NCI-H2081 treated with DMSO at 0.1 percent for 48 hours (cell line): Measurements from ENCODE around the gene MAGEA11.
"Not testable (repeated sequence)": the region's sequence is repeated elsewhere in the genome, so short reads cannot be mapped to it uniquely, and the experiment has no call there.

Experiments
- DNase-seq: peaks from one replicate; lab custom pipeline; 2025; lab: John Stamatoyannopoulos, UW

MAGEA11 gene, protein sequence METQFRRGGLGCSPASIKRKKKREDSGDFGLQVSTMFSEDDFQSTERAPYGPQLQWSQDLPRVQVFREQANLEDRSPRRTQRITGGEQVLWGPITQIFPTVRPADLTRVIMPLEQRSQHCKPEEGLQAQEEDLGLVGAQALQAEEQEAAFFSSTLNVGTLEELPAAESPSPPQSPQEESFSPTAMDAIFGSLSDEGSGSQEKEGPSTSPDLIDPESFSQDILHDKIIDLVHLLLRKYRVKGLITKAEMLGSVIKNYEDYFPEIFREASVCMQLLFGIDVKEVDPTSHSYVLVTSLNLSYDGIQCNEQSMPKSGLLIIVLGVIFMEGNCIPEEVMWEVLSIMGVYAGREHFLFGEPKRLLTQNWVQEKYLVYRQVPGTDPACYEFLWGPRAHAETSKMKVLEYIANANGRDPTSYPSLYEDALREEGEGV

DNA sequence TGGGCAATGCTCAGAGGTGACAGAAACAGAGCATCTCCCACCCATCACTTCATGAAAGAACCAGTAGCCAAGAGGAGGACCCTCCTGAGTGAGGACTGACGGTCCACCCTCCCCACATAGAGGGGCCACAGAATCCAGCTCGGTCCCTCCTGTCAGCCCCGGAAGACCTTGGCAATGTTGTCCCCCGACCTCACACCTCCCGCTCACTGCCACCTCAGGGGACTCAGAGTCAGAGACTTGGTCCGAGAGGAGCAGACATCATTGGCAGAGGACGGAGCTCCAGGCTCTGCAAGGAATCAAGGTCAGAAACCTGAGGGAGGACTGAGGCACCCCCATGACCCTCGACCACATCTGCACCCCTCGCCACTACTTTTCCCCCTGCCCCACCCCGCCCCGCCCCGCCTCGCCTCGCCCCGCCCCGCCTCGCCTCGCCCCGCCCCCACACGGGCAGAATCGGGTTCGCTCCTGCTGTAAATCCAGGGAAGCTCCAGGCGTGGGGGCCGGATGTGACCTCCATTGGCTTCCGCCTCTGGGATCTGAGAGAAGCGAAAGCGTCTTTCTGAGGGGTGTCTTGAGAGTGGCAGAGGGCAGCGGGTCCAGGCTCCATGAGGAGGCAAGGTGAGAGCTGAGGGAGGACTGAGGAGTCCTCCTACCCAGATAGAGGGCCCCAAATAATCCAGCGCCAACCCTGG is at the start of gene MAGEA11:
TSS of gene MAGEA11 (plus strand) at position 516 of the 692 bp plus-strand sequence. CDS start 1,100 bp downstream, outside the sequence.
- DNase-seq = no peak

DNA sequence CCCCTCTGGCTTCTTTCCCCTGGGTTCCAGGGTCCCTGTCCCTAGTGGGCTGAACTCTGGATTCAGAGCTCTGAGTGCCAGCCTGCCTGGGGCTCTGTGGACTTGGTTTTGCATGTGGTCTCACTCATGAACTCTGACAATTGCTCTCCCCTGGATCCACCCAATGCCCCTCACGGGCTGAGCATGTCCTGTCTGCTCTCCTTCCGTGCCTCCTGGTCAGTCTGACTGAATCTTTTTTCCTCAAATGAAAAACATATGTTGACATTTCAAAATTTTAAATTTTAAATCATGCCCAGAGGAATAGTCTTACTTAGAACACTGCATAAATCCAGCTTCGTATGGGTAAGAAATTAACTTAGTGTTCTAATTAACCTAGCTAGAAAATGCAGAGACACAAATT is 36.8 kb upstream of the MAGEA11 start:
- not testable (repeated sequence) for DNase-seq

DNA sequence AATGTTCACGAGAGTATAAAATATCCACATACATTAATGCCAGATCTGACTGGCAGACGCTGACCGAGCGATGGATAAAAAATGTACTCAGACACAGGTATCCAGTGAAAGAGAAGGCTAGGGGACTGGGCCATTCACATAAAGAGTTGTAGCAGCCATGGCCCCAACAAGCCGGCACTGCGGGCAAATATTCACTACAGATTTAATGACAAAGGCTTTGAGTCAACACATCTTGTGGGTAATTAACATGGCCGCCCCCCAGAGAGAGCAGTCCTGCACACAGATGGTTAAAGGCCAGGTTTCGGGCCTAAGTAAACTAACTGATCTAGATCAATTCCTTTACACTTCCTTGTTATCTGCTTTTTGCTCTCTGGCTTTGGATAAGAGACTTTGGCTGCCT is 36.3 kb upstream of the MAGEA11 start:
- not testable (repeated sequence) for DNase-seq

DNA sequence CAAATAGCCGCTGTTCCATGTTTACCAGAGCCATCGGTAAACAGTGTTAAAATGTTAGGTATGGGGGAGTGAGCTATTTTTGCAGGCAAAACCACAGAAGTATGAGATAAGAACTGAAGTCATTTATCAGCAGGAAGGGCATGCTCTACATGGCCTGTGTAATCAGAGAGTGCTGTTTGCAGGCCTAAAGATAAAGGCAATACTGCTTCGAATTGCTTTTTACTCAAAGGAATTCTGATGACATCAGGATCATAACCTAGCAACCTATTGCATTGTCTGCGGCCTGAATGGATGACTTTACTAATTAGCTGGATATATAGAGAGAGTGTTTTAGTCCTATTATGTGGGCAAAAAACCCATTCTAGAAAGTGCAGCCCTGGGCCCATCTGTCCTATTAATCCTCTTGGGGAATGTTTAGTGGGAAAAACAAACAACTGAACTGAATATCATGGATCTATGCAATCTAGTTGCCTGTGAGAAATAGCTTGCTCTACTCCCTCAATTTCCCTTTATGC is 32.6 kb upstream of the MAGEA11 start:
- DNase-seq = not testable (repeated sequence)

DNA sequence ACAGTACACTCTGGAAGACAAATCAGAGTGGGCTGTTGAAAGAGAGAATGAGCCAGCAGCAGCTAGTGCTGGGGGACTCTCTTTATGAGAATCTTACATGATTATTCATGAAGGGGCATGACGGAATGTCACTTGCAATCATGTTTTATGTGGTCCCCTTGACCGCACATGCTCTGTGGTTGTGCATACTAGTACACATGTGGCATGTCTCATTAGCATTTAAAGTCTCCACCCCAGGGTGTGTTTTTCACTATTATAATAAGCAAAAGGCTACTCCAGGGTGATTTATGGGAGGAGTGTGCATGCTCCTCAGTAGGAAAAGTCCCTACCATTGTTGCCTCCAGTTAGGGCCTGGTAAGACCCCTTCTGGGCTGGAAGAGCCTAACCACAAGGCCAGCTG is 30.7 kb upstream of the MAGEA11 start:
- DNase-seq = no peak

DNA sequence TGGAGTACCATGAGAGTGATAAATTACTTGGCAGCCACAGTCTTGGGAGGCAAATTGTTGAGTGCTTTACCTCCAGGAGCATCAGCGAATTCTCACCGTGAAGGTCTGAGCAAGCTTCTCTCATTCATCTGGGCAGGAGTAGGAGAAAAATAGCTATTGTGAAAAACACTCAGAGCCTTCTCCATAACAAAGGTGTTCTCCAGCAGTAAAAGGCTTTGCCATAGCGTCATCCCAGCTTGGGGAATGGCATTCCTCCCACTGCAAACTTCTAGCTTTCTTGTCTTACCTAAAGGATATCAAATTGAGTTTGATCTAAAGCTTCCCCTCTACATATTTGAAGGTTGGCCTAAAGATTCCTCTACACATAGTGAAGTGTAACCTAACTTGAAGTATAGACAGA is 29.8 kb upstream of the MAGEA11 start:
- DNase-seq = no peak

DNA sequence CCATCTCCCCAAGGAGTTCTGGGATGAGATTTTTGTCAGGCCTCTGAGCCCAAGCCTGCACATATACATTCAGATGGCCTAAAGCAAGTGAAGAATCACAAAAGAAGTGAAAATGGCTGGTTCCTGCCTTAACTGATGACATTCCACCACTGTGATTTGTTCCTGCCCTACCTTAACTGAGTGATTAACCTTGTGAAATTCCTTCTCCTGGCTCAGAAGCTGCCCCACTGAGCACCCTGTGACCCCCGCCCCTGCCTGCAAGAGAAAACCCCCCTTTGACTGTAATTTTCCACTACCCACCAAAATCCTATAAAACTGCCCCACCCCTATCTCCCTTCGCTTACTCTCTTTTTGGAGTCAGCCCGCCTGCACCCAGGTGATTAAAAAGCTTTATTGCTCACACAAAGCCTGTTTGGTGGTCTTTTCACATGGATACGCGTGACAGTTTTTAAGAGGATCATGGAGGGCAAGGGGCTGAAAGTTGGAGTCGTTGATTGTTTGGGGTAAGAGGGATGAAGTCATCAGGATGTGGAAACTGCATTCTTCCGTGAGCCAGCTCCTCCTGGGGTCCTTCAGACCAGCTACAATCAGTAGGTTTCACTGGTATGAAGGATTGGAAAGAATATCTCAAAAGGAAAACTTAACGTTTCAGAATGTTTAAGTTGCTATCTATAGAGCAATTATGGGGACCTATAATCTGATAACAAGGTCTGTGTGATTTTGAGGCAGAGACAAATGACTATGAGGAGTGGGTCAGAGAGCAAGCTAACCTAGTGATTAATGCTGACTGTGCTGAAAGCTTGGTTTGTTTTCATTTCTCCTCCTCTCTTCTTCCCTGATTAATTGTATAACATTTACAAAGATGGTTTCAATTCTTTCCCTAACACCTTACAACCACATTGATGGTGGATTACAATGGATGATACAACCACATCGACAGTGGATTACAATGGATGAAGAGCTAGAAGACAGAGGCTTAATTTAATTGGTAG is 28.6 kb upstream of the MAGEA11 start:
- DNase-seq = no peak

DNA sequence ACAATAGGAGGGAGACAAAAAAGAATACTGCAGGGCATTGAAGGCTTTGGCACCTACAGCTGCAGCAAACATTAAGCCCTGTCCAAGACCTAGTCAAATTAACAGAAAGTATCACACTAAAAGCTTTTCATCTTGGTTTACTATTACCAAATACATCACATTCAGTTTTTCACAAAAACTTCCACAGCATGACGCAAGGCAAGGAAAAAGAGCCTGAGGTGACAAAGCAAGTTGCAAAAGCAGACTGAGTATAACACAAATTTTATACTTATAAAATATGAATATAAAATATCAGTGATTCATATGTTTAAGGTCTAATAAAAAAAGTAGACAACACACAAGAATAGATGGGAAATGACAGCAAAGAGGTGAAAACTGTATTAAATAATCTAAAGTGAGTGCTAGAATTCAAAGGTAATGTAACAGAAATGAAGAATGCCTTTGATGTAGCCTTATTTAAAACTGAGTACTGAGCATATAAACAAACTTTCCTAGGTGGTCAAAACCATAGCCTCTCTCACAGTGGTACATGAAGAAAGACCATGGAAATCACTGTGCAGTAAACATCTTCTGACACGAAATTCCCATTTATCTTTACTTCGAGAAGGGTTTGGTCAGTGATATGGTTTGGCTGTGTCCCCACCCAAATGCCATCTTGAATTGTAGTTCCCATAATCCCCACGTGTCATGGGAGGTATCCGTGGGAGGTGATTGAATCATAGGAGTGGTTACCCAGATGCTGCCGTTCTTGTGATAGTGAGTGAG is 27.7 kb upstream of the MAGEA11 start:
- no peak for DNase-seq

DNA sequence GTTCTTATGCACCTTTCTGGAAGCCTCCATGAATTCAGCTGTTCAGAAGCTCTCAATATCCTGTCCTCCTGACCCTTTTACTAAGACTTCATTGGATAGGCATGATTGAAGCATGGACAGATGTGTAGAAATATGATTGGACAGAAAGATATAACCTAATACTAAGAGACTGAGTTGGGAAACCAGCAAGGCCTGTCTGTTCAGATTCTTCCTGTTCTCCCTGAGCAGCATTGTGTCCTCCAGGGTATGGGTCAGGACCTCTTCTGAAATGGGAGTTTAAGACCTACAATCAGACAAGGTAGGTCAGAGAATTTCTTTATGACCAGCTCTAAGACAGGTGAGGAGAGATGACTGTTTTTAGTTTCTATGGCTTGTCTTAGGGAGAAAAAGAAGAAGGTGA is 23.9 kb upstream of the MAGEA11 start:
- no peak for DNase-seq

DNA sequence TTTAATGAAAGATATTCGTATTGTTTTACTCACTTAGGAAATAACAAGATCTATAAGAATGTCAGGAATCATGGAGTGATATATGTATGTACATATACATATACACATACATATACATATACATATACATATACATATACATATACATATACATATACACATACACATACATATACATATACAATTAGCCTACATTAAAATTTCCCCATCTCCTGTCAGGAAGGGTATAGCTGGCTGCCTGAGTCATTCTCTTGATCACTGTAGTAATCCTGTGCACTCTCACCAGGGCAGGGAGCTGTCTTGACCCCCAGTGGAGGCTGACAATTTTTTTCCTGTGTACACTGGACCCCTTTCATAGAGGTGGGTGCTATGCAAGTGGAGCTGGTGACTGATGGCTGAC is 23.3 kb upstream of the MAGEA11 start:
- DNase-seq = no peak

DNA sequence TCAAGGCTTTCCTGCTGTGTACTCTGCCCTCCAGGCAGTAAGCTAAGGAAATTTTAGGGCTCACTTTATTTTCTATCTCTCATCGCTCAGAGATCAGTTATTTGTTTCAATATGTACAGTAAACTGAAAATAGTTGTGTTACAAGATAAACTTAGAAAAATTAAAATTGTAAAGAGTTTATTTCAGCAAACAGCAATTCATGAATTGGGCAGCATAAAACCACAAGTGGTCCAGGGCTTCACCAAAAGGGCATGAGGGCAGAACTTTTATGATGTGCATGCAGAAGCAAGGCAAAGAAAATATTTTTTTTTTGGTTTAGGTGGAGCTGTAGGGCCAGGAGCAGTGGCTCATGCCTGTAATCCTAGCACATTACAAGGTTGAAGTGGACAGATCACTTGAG is 20.1 kb upstream of the MAGEA11 start:
- no peak for DNase-seq

DNA sequence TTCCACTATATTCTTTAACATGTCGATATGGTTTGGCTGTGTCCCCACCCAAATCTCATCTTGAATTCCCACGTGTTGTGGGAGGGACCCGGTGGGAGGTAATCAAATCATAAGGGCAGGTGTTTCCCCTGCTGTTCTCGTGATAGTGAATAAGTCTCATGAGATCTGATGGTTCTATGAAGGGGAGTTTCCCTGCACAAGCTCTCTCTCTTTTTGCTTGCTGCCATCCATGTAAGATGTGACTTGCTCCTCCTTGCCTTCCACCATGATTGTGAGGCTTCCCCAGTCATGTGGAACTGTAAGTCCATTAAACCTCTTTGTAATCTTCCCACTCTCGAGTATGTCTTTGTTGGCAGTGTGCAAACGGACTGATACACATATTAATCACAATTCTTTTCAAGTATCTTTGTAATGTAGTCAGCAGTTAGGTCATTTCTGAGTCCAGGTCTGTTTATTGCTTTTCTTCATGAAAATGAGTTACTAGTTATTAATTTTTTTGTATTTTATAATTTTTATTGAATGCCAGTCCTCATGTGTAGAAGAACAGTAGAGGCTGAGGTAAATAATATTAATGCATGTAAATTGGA is 19.1 kb upstream of the MAGEA11 start:
- not testable (repeated sequence) for DNase-seq

DNA sequence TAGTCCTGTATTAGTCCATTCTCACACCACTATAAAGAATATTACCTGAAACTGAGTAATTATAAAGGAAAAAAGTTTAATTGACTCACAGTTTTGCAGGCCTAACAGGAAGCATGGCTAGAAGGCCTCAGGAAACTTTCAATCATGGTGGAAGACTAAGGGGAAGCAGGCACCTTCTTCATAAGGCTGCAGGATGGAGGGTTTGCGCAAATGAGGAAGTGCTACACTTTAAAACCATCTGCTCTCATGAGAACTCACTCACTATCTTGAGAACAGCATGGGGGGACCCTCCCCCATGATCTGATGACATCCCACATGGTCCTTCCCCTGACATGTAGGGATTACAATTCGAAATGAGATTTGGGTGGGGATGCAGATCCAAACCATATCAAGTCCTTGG is 12.1 kb upstream of the MAGEA11 start:
- DNase-seq = no peak

DNA sequence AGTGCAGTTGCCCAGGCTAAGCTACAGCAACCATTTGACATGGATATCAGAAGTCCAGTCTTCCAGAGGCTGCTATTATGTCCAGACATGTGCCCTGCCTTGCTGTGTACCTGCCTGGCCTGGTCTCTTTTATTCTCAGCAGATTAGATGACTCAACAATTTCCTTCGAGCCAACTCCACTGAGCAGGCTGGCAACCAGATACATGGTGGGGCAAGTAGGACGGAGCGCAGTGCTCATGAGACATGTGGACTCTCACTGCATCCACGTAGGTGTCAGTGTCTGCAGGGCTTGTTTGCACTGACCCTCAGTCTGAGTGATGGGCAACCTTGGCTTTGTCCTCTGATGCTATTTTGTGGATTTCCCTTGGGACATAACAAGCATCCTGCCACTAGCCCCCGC is 7.2 kb upstream of the MAGEA11 start:
- no peak for DNase-seq

DNA sequence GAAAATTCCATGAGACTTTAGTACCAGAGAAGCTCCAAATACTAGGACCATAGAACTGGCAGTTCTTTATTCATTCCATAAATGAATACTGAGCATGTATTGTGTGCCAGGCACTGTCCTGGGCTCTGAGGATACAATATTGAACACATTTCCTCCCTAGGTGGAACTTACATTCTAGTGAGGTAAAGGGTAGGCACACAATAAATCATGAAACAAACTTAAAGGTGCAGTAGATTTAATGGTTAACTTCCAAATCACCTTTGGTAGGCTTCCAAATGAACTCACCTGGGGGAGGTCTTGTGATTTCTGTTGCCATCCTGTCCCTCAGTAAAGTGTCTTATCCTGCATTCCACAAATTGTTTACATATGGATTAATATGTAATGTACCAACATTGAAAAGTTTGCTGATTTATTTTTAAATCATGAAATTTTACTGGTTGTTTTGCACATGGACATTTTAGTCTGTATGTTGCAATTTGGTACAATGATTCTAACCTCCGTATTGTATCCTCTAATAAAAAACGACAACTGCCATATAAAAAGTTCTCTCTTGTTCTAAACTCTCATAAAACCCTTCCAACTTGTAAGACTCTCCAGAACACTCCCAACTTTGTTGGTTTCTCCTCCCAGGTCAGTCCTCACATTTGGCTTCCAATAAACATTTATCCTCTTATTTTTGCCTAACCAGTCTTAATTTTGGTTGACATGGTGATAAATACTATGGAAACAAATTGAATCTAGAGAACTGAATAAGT is 4.5 kb upstream of the MAGEA11 start:
- DNase-seq = no peak

DNA sequence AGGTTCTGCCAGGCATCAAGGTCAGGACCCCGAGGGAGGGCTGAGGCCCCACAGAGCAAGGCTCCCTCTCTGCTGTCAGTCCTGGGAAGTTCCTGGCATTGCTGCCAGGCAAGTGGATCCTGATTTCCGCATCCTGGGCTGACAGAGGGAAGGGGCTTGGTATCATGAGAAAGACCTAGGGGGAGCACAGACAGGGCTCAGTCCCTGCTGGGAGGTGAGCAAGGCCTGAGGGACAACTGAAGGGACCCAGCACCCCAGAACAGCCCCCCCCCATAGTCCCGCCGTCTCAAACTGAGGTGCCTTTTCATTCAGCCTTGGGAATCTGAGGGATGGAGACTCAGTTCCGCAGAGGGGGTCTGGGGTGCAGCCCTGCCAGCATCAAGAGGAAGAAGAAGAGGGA is 971 bp downstream of the MAGEA11 start:
- DNase-seq = no peak

DNA sequence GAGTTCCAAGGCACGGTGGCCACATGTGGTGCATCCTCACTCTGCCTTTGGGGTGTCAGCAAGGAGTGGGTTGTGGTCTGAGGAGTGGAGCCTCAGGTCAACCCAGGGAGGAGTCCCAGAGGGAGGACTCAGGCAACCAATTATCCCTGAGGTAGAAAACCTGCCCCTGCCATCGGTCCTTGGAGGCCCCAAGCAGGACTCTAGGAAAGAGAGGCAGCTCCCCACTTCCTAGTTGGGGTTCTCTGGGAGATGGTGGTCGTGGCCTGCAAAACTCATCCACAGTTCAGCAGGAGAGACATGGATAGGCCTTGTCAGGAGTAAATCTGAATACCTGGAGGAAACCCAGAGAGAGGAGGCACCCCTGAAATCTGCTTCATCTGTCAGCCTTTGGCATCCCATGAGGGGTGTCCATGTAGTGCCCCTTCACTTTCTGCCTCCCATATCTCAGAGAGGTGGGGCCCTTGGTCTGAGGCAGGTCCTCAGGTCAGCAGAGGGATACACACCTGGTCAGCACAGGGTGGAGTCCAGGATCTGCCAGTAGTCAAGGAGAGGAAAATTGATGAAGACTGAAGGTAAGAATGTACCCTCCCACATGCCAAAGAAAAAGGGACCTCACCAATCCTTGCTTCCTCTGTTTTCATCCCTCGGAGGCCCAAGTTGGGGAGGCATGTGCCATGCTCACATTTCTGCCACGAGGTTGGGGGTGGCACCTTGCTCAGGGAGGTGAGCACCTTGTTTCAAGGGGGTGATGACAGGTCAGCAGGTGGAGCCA is 1.6 kb downstream of the MAGEA11 start:
- DNase-seq = no peak

DNA sequence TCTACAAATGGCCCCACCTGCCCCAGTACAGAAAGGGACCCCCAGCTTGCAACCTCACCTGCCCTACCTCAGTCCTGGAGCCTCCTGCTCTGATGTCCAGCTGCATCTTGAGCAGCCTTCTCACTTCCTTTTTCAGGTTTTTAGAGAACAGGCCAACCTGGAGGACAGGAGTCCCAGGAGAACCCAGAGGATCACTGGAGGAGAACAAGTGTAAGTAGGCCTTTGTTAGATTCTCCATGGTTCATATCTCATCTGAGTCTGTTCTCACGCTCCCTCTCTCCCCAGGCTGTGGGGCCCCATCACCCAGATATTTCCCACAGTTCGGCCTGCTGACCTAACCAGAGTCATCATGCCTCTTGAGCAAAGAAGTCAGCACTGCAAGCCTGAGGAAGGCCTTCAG is 3.6 kb downstream of the MAGEA11 start:
- no peak for DNase-seq

DNA sequence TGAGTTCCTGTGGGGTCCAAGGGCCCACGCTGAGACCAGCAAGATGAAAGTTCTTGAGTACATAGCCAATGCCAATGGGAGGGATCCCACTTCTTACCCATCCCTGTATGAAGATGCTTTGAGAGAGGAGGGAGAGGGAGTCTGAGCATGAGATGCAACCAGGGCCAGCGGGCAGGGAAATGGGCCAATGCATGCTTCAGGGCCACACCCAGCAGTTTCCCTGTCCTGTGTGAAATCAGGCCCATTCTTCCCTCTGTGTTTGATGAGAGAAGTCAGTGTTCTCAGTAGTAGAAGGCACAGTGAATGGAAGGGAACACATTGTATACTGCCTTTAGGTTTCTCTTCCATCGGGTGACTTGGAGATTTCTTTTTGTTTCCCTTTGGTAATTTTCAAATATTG is 4.8 kb downstream of the MAGEA11 start:
- no peak for DNase-seq
